Natural killer cell (primary cell): Measurements from ENCODE around the gene CEP20. TPM values are rescaled to one million over a fixed set of nuclear protein-coding genes. Genes with fewer than 3 reads are reported as not detected.

ENCODE experiments used
- ATAC-seq, 3 donors: fragments of 150-1000 bp in 2 of 3; fragments of 200-7000 bp in 1 of 3; cut with Tn5 transposase; 1 replicate in 1 of 3; 2 replicates in 2 of 3; pipeline ENCODE4 v1.10.0; 2021; ENCODE audit warnings: mild to moderate bottlenecking in 2 of 3, moderate library complexity in 2 of 3
- DNase-seq, 2 donors: peaks; one replicate each; pipeline versions ENCODE4 v3.0.0 to v3.0.0-alpha.2; 2013 to 2021; ENCODE audit warnings: mixed read lengths in 1 of 2
- H3K27ac ChIP-seq: one replicate; pipeline ENCODE4 v1.5.1; 2013; ENCODE audit warnings: mild to moderate bottlenecking, low read length
- H3K27me3 ChIP-seq: one replicate; pipeline ENCODE4 v1.6.1; 2013; ENCODE audit warnings: low read length; ENCODE audit not compliant: control insufficient read depth, insufficient read depth
- H3K36me3 ChIP-seq: one replicate; pipeline ENCODE4 v1.6.1; 2013; ENCODE audit warnings: low read length; ENCODE audit not compliant: control insufficient read depth, insufficient read depth
- H3K4me1 ChIP-seq: one replicate; pipeline ENCODE4 v1.6.1; 2013; ENCODE audit warnings: low read length; ENCODE audit not compliant: control insufficient read depth, insufficient read depth
- H3K4me3 ChIP-seq: one replicate; pipeline ENCODE4 v1.5.1; 2013; ENCODE audit warnings: low read length
- H3K9me3 ChIP-seq: one replicate; pipeline ENCODE4 v1.6.1; 2013; ENCODE audit warnings: low read length; ENCODE audit not compliant: control insufficient read depth, insufficient read depth
- H3K27ac Mint-ChIP-seq, 2 donors: one replicate each; pipeline ENCODE4 v1.8.0; 2022; ENCODE audit warnings: mild to moderate bottlenecking in 2 of 2, mixed read lengths in 2 of 2, moderate library complexity in 1 of 2
- H3K27me3 Mint-ChIP-seq, 2 donors: one replicate each; pipeline ENCODE4 v1.8.0; 2022; ENCODE audit warnings: low read depth in 2 of 2, mixed read lengths in 2 of 2
- H3K36me3 Mint-ChIP-seq: one replicate; pipeline ENCODE4 v1.8.0; 2022; ENCODE audit warnings: mixed read lengths
- H3K4me1 Mint-ChIP-seq, 2 donors: one replicate each; pipeline ENCODE4 v1.8.0; 2022; ENCODE audit warnings: mixed read lengths in 2 of 2
- H3K4me3 Mint-ChIP-seq: one replicate; pipeline ENCODE4 v1.8.0; 2022; ENCODE audit warnings: mild to moderate bottlenecking, moderate library complexity, mixed read lengths
- H3K9me3 Mint-ChIP-seq, 2 donors: one replicate each; pipeline ENCODE4 v1.8.0; 2022; ENCODE audit warnings: mixed read lengths in 2 of 2
- CTCF ChIP-seq: fragments of 200-600 bp; IDR thresholded peaks from one replicate; pipeline ENCODE4 v1.8.0; 2022; ENCODE audit warnings: antibody characterized with exemption
- WGBS: methylation state at CpG from one replicate; pipeline ENCODE4 v1.1.7; 2013; ENCODE audit warnings: missing lambda C conversion rate; ENCODE audit not compliant: insufficient coverage; 5-methylcytosine and 5-hydroxymethylcytosine counted together
- intact Hi-C: fragments of 100-400 bp; cut with micrococcal nuclease; formaldehyde crosslinking; loops from one replicate; pipeline ENCODE4 v1.14.2; 2022
- total RNA-seq, 4 donors: library from RNA; stranded (reverse); fragments of 120-200 nt in 1 of 4; gene quantifications; one replicate each; pipeline versions ENCODE4 v1.2.3 to v1.2.4, GENCODE V29; 2013 to 2022

Gene CEP20
- total RNA-seq, 3 donors from 2014 or later (not counting 1 experiment from before 2014, with no cell fraction given), result 21.4 to 23.2 (median 23.1) TPM

- no peaks in the 10 kb centered on the region for H3K9me3 Mint-ChIP-seq
- no peaks in the 10 kb centered on the region for H3K27me3 Mint-ChIP-seq
- peaks cover 16% of the 10 kb centered on the region for H3K36me3 Mint-ChIP-seq
- no peak overlapping the region for H3K27ac Mint-ChIP-seq
- H3K36me3 ChIP-seq, result peaks cover 29% of the 10 kb centered on the region
- no peak for ATAC-seq
- 94% methylated on average over 5 of the region's 5 CpGs for WGBS
- intact Hi-C loops, result no loop called here
- no peak for DNase-seq
- H3K4me3 ChIP-seq, result no peak overlapping the region
- TF ChIP-seq CTCF, result no peak
- H3K4me1 Mint-ChIP-seq, result no peaks in the 10 kb centered on the region
- H3K9me3 ChIP-seq, result no peaks in the 10 kb centered on the region
- H3K4me1 ChIP-seq, result no peaks in the 10 kb centered on the region
- no peak overlapping the region for H3K27ac ChIP-seq
- no peaks in the 10 kb centered on the region for H3K27me3 ChIP-seq
- no peak overlapping the region for H3K4me3 Mint-ChIP-seq
These were observed 23.5 kb downstream of the CEP20 start for GRCh38 chr16:15864939-15865338.

- intact Hi-C loops, result no loop called here
- 92% methylated on average over 3 of the region's 3 CpGs for WGBS
- TF ChIP-seq CTCF, result no peak
- Histone ChIP-seq H3K4me3 (no peak overlapping the region), H3K4me1 (peaks cover 10% of the 10 kb centered on the region), H3K36me3 (peaks cover 17% of the 10 kb centered on the region), H3K27ac (no peak overlapping the region), H3K27me3 (peaks cover 13% of the 10 kb centered on the region), H3K9me3 (no peaks in the 10 kb centered on the region)
- ATAC-seq, result no peak
- Mint-ChIP-seq H3K4me3 (no peak overlapping the region), H3K27ac (no peak overlapping the region), H3K36me3 (peaks cover 11% of the 10 kb centered on the region), H3K4me1 (peaks cover 0 to 5% of the 10 kb centered on the region in 2 donors), H3K27me3 (peaks cover 13 to 19% of the 10 kb centered on the region in 2 donors), H3K9me3 (no peaks in the 10 kb centered on the region)
- no peak for DNase-seq
These were observed 26.4 kb downstream of the CEP20 start for GRCh38 chr16:15861996-15862395.

GRCh38 chr16:15858921-15859668 is 29.3 kb downstream of the CEP20 start:
- Histone ChIP-seq H3K4me3 (no peak overlapping the region), H3K9me3 (no peaks in the 10 kb centered on the region), H3K36me3 (no peaks in the 10 kb centered on the region), H3K4me1 (peaks cover 10% of the 10 kb centered on the region), H3K27ac (no peak overlapping the region), H3K27me3 (peaks cover 17% of the 10 kb centered on the region)
- 91% methylated on average over 12 of the region's 12 CpGs for WGBS
- DNase-seq (no peak), ATAC-seq (no peak)
- Mint-ChIP-seq H3K27ac (no peak overlapping the region), H3K36me3 (no peaks in the 10 kb centered on the region), H3K4me1 (peaks cover 0 to 5% of the 10 kb centered on the region in 2 donors), H3K27me3 (peaks cover 23 to 38% of the 10 kb centered on the region in 2 donors), H3K4me3 (no peak overlapping the region), H3K9me3 (no peaks in the 10 kb centered on the region)
- intact Hi-C loops, result no loop called here
- no peak for TF ChIP-seq CTCF
